GM19395 (cell line): Measurements from ENCODE around the gene CNN3.
A peak's percentile ranks its signal among the peaks of the same experiment; 100 is the strongest.

ENCODE experiments used
- ATAC-seq: cut with Tn5 transposase; IDR thresholded peaks from one replicate; pipeline ENCODE4 v1.9.1; 2021; ENCODE audit warnings: mild to moderate bottlenecking, moderate library complexity; ENCODE audit not compliant: unreplicated experiment

CNN3 gene

GRCh38 chr1:94926915-94927404 is at the start of gene CNN3:
Gene CNN3, minus strand, starts transcription at chr1:94927110. Its CDS starts 216 bp downstream, at chr1:94926894.
- peak; percentile 84 for ATAC-seq

GRCh38 chr1:94974824-94975223 is 47.9 kb upstream of the CNN3 start:
- no peak for ATAC-seq

GRCh38 chr1:94974241-94974640 is 47.3 kb upstream of the CNN3 start:
- no peak for ATAC-seq

GRCh38 chr1:94973309-94973922 is 46.5 kb upstream of the CNN3 start:
- ATAC-seq: no peak

- no peak for ATAC-seq
These were observed 44.6 kb upstream of the CNN3 start for GRCh38 chr1:94971491-94971924.

GRCh38 chr1:94970783-94971182 is 43.9 kb upstream of the CNN3 start:
- ATAC-seq: no peak

- no peak for ATAC-seq
These were observed 42.2 kb upstream of the CNN3 start for GRCh38 chr1:94969137-94969536.

- no peak for ATAC-seq
These were observed 39.1 kb upstream of the CNN3 start for GRCh38 chr1:94966033-94966432.

GRCh38 chr1:94963864-94964263 is 37.0 kb upstream of the CNN3 start:
- no peak for ATAC-seq

- peak; percentile 97 for ATAC-seq
These were observed 35.7 kb upstream of the CNN3 start for GRCh38 chr1:94962409-94963265.

- ATAC-seq: no peak
These were observed 35.1 kb upstream of the CNN3 start for GRCh38 chr1:94961988-94962387.

GRCh38 chr1:94961582-94961981 is 34.7 kb upstream of the CNN3 start:
- no peak for ATAC-seq

- ATAC-seq: no peak
These were observed 31.2 kb upstream of the CNN3 start for GRCh38 chr1:94958081-94958480.

GRCh38 chr1:94955767-94956632 is 29.1 kb upstream of the CNN3 start:
- ATAC-seq: no peak

GRCh38 chr1:94954263-94955220 is 27.6 kb upstream of the CNN3 start:
- ATAC-seq: no peak

- no peak for ATAC-seq
These were observed 26.8 kb upstream of the CNN3 start for GRCh38 chr1:94953746-94954145.

GRCh38 chr1:94953107-94953506 is 26.2 kb upstream of the CNN3 start:
- ATAC-seq: no peak

- ATAC-seq: no peak
These were observed 25.6 kb upstream of the CNN3 start for GRCh38 chr1:94952539-94952938.

- ATAC-seq: no peak
These were observed 24.7 kb upstream of the CNN3 start for GRCh38 chr1:94951509-94952208.
